NCI-H82 treated with DMSO at 0.1 percent for 48 hours (cell line): Measurements from ENCODE around the gene MEIKIN.
"Not testable (repeated sequence)": the region's sequence is repeated elsewhere in the genome, so short reads cannot be mapped to it uniquely, and the experiment has no call there.

ENCODE experiments used
- DNase-seq: peaks from one replicate; lab custom pipeline; 2025; ENCODE audit not compliant: unreplicated experiment; lab: John Stamatoyannopoulos, UW

The MEIKIN gene

GRCh38 chr5:131914472-131914871 lies 31.0 kb downstream of the MEIKIN start:
- no peak for DNase-seq

- DNase-seq, result no peak
Observed at GRCh38 chr5:131913603-131914002, 31.9 kb downstream of the MEIKIN start.

DNA sequence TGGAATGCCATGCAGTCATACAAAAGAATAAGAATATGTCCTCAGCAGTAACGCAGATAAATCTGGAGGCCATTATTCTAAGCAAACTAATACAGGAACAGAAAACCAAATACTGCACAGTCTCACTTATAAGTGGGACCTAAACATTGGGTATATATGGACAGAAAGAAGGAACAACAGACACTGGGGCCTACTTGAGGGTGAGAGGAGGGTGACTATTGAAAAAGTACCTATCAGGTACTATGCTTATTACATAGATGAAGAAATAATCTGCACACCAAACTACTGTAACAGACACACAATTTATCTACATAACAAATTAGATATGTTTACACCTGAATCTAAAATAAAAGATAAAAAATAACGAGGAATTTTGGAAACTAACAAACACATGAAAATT lies 38.8 kb downstream of the MEIKIN start:
- DNase-seq, result no peak

GRCh38 chr5:131902266-131902665 lies 43.2 kb downstream of the MEIKIN start:
- DNase-seq, result not testable (repeated sequence)

DNA sequence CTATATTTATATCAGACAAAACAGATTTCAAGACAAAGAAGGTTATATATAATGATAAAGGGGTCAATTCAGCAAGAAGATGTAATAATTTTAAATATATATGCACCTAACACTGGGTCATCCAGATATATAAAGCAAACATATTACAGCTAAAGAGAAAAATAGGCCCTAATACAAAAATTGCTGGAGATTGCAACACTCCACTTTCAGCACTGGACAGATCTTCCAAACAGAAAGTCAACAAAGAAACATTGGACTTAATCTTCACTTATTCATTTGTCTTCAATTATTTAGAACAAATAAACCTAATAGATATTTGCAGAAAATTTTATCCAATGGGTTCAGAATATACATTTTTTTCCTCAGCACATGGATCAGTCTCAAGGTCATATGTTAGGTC lies 45.8 kb downstream of the MEIKIN start:
- DNase-seq, result no peak

GRCh38 chr5:131883984-131884383 lies 61.5 kb downstream of the MEIKIN start:
- DNase-seq, result no peak

GRCh38 chr5:131879705-131880104 lies 65.8 kb downstream of the MEIKIN start:
- DNase-seq, result no peak

GRCh38 chr5:131877873-131878272 lies 67.6 kb downstream of the MEIKIN start:
- DNase-seq, result no peak

DNA sequence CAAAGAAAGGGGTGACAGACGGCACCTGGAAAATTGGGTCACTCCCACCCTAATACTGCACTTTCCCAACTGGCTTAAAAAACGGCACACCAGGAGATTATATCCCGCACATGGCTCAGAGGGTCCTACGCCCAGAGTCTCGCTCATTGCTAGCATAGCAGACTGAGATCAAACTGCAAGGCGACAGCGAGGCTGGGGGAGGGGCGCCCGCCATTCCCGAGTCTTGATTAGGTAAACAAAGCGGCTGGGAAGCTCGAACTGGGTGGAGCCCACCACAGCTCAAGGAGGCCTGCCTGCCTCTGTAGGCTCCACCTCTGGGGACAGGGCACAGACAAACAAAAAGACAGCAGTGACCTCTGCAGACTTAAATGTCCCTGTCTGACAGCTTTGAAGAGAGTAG lies 74.2 kb downstream of the MEIKIN start:
- DNase-seq, result not testable (repeated sequence)

GRCh38 chr5:131867524-131867923 lies 77.9 kb downstream of the MEIKIN start:
- DNase-seq, result no peak

DNA sequence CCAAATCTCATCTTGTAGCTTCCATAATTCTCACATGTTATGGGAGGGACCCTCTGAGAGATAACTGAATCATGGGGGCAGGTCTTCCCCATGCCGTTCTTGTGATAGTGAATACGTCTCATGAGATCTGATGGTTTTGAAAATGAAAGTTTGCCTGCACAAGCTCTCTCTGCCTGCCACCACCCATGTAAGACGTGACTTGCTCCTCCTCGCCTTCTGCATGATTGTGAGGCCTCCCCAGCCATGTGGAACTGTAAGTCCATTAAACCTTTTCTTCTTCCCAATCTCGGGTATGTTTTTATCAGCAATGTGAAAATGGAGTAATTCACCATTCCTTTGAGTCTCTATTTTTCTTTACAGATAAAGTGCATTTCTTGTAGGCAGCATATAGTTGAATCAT lies 81.8 kb downstream of the MEIKIN start:
- DNase-seq, result no peak

- DNase-seq, result no peak
Observed at GRCh38 chr5:131857388-131857787, 88.1 kb downstream of the MEIKIN start.

DNA sequence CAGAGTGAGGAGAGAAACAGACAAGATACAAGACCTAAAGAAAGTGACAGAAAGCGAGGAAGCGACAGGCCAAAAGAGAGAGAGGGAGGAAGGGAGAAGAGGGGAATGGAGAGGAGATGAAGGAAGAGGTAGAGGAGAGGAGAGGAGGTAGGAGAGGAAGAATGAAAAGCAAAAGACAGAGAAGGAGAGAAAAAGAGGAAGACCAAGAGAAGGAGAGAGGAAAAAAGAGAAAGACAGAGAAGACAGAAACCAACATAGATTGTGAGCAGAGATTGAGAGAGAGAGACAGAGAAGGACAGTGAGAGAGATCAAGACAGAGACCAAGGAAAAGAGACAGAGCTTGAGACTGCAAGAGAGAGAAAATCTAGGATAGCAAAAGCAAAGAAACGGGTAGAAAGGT lies 90.0 kb downstream of the MEIKIN start:
- no peak for DNase-seq

DNA sequence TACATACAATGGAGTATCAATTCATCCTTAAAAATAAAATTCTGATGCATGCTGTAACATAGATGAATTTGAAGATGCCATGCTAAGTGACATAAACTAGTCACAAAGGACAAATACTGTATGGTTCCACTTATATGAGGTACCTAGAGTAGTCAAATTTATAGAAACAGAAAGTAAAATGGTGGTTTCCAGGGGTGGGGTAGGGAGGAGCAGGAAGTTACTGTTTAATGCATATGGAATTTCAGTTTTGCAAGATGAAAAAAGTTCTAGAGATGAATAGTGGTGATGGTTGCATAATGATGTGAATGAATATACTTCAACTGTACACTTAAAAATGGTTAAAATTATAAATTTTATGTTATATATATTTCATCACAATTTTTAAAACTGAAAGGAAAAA lies 91.3 kb downstream of the MEIKIN start:
- DNase-seq, result no peak

- no peak for DNase-seq
Observed at GRCh38 chr5:131848662-131849061, 96.8 kb downstream of the MEIKIN start.

DNA sequence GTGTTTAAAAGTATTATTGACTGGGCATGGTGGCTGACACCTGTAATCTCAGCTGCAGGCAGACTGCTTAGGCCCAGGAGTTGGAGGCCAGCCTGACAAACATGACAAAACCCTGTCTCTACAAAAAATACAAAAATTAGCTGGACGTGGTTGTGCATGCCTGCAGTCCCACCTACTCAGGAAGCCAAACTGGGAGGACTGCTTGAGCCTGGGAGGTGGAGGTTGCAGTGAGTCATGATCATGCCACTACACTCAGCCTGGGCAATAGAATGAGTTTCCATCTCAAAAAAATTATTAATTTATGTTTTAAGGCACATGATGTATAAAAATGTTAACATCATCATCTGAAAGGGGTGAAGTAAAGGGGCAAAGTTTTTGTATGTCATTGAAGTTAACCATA lies 98.9 kb downstream of the MEIKIN start:
- DNase-seq, result no peak

- no peak for DNase-seq
Observed at GRCh38 chr5:131845828-131846227, 99.6 kb downstream of the MEIKIN start.

- DNase-seq, result not testable (repeated sequence)
Observed at GRCh38 chr5:131842971-131843370, 102.5 kb downstream of the MEIKIN start.

- not testable (repeated sequence) for DNase-seq
Observed at GRCh38 chr5:131832702-131833101, 112.8 kb downstream of the MEIKIN start.

DNA sequence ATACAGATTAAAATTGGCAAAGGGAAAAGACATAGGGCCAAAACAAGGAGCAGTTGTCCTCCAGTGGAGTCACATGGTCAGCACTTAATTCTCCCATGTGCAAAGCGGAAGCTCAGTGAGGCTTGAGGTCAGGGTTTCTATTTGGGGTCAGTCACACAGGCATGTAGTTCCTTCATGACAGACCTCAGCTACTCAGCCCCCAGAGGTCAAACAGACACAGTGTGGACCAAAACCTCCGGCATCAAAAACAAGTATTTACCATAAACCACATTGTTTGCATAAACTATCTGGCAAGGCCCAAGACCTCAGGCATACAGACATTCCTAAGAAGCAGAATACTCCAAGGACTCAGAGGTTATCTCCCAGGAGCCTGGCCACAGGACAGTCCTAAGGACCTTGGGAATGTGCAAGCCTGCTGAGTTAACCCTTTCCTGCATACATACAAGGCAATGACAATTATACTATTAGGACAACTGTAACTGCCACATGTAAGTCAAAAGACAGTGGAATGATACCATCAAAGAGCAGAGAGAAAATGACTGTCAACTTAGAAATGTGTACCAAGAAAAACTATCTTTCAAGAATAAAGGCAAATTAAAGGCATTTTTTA lies 120.0 kb downstream of the MEIKIN start:
- no peak for DNase-seq

DNA sequence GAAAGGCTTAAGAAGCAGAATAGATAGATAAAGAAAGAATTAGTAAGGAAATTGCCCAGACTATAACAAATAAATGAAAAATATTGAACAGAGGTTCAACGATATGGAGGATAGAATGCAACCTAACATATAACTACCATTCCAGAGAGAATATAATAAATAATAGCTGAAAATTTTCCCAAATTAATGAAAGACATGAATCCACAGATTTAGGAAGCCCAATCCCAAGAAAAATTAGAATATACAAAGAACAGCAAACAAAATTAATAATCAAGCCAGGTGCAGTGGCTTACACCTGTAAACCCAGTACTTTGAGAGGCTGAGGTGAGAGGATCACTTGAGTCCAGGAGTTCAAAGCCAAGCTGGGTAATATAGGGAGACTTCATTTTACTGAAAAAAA lies 120.8 kb downstream of the MEIKIN start:
- DNase-seq, result no peak

GRCh38 chr5:131821221-131821620 lies 124.2 kb downstream of the MEIKIN start:
- DNase-seq, result no peak

- DNase-seq, result no peak
Observed at GRCh38 chr5:131818001-131818724, 127.3 kb downstream of the MEIKIN start.
